Spleen (tissue), 7 donors: ENCODE data around the gene DAB2IP.

Source experiments
- CTCF ChIP-seq, 11 experiments: fragments of 200-600 bp in 7 of 11; fragments of 450-650 bp in 4 of 11; sonication (generic) in 4 of 11; IDR thresholded peaks in 8 of 11; conservative IDR thresholded peaks in 3 of 11; 1 replicate in 7 of 11; 2 replicates in 4 of 11; pipeline versions ENCODE4 v1.4.0 to v1.8.0; 2016 to 2021; ENCODE audit warnings: antibody characterized with exemption in 11 of 11, inconsistent platforms in 4 of 11, mild to moderate bottlenecking in 1 of 11
- POLR2AphosphoS5 ChIP-seq, 3 donors: sonication (generic); formaldehyde crosslinking; IDR thresholded peaks; one replicate each; pipeline ENCODE4 v1.5.1; 2017; ENCODE audit warnings: antibody characterized with exemption in 3 of 3
- donor health status: DM: no; HTN: no; CAD: no; lungs with moderate emphysema.
- donor health status: DM: no; HTN: no; CAD: no.
- donor health status: DM: no; HTN: no; CAD: no.

- TF ChIP-seq CTCF (IDR thresholded peaks at IDR 0.05 in 8 of 11, conservative IDR thresholded peaks at IDR 0.05 in 3 of 11): no peak
- no peak for TF ChIP-seq POLR2AphosphoS5 (IDR thresholded peaks at IDR 0.05)
These were observed 105.8 kb downstream of the DAB2IP start for GRCh38 chr9:121757281-121757585.
